Psoas muscle (tissue), 8 donors: ENCODE measurements around the gene VEGFB. TPM values are rescaled to one million over a fixed set of nuclear protein-coding genes. Genes with fewer than 3 reads are reported as not detected.

Experiments
- ATAC-seq, 4 donors: fragments of 200-7000 bp; cut with Tn5 transposase; one replicate each; pipeline ENCODE4 v1.9.1; 2020; ENCODE audit warnings: moderate library complexity in 3 of 4, mild to moderate bottlenecking in 2 of 4
- DNase-seq, 2 donors: peaks; one replicate each; pipeline ENCODE4 v3.0.0-alpha.2; 2020
- H3K27ac ChIP-seq: fragments of 200-600 bp; one replicate; pipeline ENCODE4 v1.8.0; 2022
- H3K27me3 ChIP-seq, 3 donors: fragments of 200-600 bp in 1 of 3; one replicate each; pipeline versions ENCODE4 v1.6.1 to v1.8.0; 2013 to 2022; ENCODE audit warnings: low read length in 2 of 3, mild to moderate bottlenecking in 2 of 3, moderate library complexity in 1 of 3; ENCODE audit not compliant: insufficient read depth in 3 of 3
- H3K36me3 ChIP-seq, 2 donors: fragments of 200-600 bp in 1 of 2; one replicate each; pipeline versions ENCODE4 v1.6.1 to v1.8.0; 2013 to 2022; ENCODE audit warnings: low read depth in 1 of 2, mild to moderate bottlenecking in 1 of 2, moderate library complexity in 1 of 2; ENCODE audit not compliant: insufficient read depth in 1 of 2
- H3K4me1 ChIP-seq: fragments of 200-600 bp; one replicate; pipeline ENCODE4 v1.8.0; 2022
- H3K4me3 ChIP-seq: fragments of 200-600 bp; one replicate; pipeline ENCODE4 v1.8.0; 2022; ENCODE audit warnings: mild to moderate bottlenecking
- H3K9me3 ChIP-seq: fragments of 200-600 bp; one replicate; pipeline ENCODE4 v1.8.0; 2022
- CTCF ChIP-seq: fragments of 200-600 bp; IDR thresholded peaks from one replicate; pipeline ENCODE4 v1.8.0; 2022; ENCODE audit warnings: antibody characterized with exemption
- WGBS, 3 donors: extraction: QIAGEN DNeasy Blood & Tissue Kit; methylation state at CpG; one replicate each; pipeline versions ENCODE4 v1.1.6 to v1.1.7; 2013; 5-methylcytosine and 5-hydroxymethylcytosine counted together
- intact Hi-C, 2 donors: fragments of 100-400 bp; cut with DNase I; formaldehyde crosslinking; loops; one replicate each; pipeline versions ENCODE4 v1.11.0 to v1.14.2; 2022
- polyA plus RNA-seq, 3 donors: library from polyadenylated mRNA; stranded (reverse); fragments of 200-250 nt; gene quantifications; one replicate each; pipeline ENCODE4 v1.2.3, GENCODE V29; 2013
- total RNA-seq, 4 donors: library from RNA; stranded (reverse); fragmentation: NEBNext Ultra II Directional in 2 of 4; extraction: Animal tissue kit (Norgen Biotek cat#: 25700) in 2 of 4; gene quantifications; one replicate each; pipeline versions ENCODE4 v1.2.1 to v1.2.4, GENCODE V29; 2021 to 2023
- donor health status: healthy with polysubstance abuse.
- donor health status: DM: no; HTN: no; CAD: no; lungs with moderate emphysema.
- donor health status: Bipolar disorder and iron deficiency.
- donor health status: healthy.
- donor health status: DM: yes; HTN: yes; CAD: no.
- donor health status: DM: no; HTN: no; CAD: no.
- donor health status: DM: no; HTN: no; CAD: no.
- donor health status: DM: yes; HTN: yes; CAD: no.

VEGFB gene
- total and polyA plus RNA-seq, 7 donors, result 77.0 to 125 (median 100.0) TPM

GRCh38 chr11:64249563-64250414, 15.4 kb downstream of the VEGFB start:
- DNase-seq (no peak), ATAC-seq (no peak)
- Histone ChIP-seq H3K4me3 (peak overlapping the region; percentile 89), H3K9me3 (no peaks in the 10 kb centered on the region), H3K27ac (no peak overlapping the region), H3K36me3 (peaks cover 0 to 7% of the 10 kb centered on the region in 2 donors), H3K27me3 (no peaks in the 10 kb centered on the region), H3K4me1 (peaks cover 36% of the 10 kb centered on the region)
- 90 to 96% (median 91%) methylated on average over 8 of the region's 8 CpGs for WGBS, 3 donors
- no peak for TF ChIP-seq CTCF
- intact Hi-C loops, result loop anchor here (2.0 to 5.0 kb wide), 2 partner anchors 19 to 53 kb away; partner anchors contain the start of gene CATSPERZ (in 1 of the 2)

GRCh38 chr11:64250415-64251015, 16.1 kb downstream of the VEGFB start:
- DNase-seq (no peak), ATAC-seq (peak in 1 of 4 donors; percentile 1)
- no peaks in the 10 kb centered on the region for H3K9me3 ChIP-seq
- WGBS, 3 donors, result 23 to 32% (median 24%) methylated on average over 12 to 13 of the region's 13 CpGs
- peaks cover 36% of the 10 kb centered on the region for H3K4me1 ChIP-seq
- TF ChIP-seq CTCF, result no peak
- H3K27me3 ChIP-seq, result no peaks in the 10 kb centered on the region
- H3K36me3 ChIP-seq, result peaks cover 0 to 11% of the 10 kb centered on the region in 2 donors
- H3K27ac ChIP-seq, result no peak overlapping the region
- intact Hi-C loops, result loop anchor here (2.0 to 5.0 kb wide), 2 partner anchors 18 to 52 kb away; partner anchors contain the start of gene CATSPERZ (in 1 of the 2)
- H3K4me3 ChIP-seq, result peak overlapping the region; percentile 89

- DNase-seq (peak; percentile 55 to 82), ATAC-seq (peak; percentile 58 to 67 (median 64))
- intact Hi-C loops, result loop anchor here (2.0 to 5.0 kb wide), 2 partner anchors 18 to 51 kb away; partner anchors contain the start of gene CATSPERZ (in 1 of the 2)
- H3K27ac ChIP-seq, result peak within 1 kb of the TSS; percentile 75
- 0 to 1% (median 0%) methylated on average over 27 to 75 of the region's 75 CpGs for WGBS, 3 donors
- peaks cover 36% of the 10 kb centered on the region for H3K4me1 ChIP-seq
- no peaks in the 10 kb centered on the region for H3K27me3 ChIP-seq
- H3K36me3 ChIP-seq, result peaks cover 0 to 18% of the 10 kb centered on the region in 2 donors
- peak; percentile 83 for TF ChIP-seq CTCF
- peak within 1 kb of the TSS; percentile 89 for H3K4me3 ChIP-seq
- H3K9me3 ChIP-seq, result no peaks in the 10 kb centered on the region
Observed at GRCh38 chr11:64251016-64251752, 16.8 kb downstream of the VEGFB start, which contains the start of gene PLCB3. Gene PLCB3, plus strand, starts transcription at chr11:64251530. Its CDS starts 120 bp downstream, at chr11:64251650.

- DNase-seq, result no peak
- H3K9me3 ChIP-seq, result no peaks in the 10 kb centered on the region
- no peaks in the 10 kb centered on the region for H3K27me3 ChIP-seq
- no peak for TF ChIP-seq CTCF
- intact Hi-C loops, result loop anchor here (2.0 to 5.0 kb wide), 2 partner anchors 17 to 51 kb away; partner anchors contain the start of gene CATSPERZ (in 1 of the 2)
- H3K4me3 ChIP-seq, result peak overlapping the region; percentile 89
- no peak for ATAC-seq
- H3K27ac ChIP-seq, result peak overlapping the region; percentile 75
- WGBS, 3 donors, result 0 to 1% (median 0%) methylated on average over 10 to 18 of the region's 18 CpGs
- peaks cover 0 to 23% of the 10 kb centered on the region in 2 donors for H3K36me3 ChIP-seq
- peaks cover 36% of the 10 kb centered on the region for H3K4me1 ChIP-seq
Observed at GRCh38 chr11:64251753-64252002, 17.3 kb downstream of the VEGFB start.
